Body of pancreas (tissue), 4 donors: Measurements from ENCODE around the gene CCDC134. TPM values are rescaled to one million over a fixed set of nuclear protein-coding genes. Genes with fewer than 3 reads are reported as not detected.
A peak's percentile ranks its signal among the peaks of the same experiment; 100 is the strongest.

ENCODE experiments used
- ATAC-seq: fragments of 150-250 bp; one replicate; pipeline ENCODE4 v1.9.1; 2016
- DNase-seq, 4 donors: peaks; one replicate each; pipeline ENCODE4 v3.0.0-alpha.2; 2019
- H3K27ac ChIP-seq, 4 donors: fragments of 200-600 bp; sonication (generic); 1 replicate in 3 of 4; 2 replicates in 1 of 4; pipeline versions ENCODE4 v1.5.1 to v1.6.1; 2016 to 2019; ENCODE audit warnings: mild to moderate bottlenecking in 1 of 4, mixed read lengths in 1 of 4, moderate library complexity in 1 of 4
- H3K27me3 ChIP-seq, 2 donors: fragments of 200-600 bp; sonication (generic); one replicate each; pipeline ENCODE4 v1.6.0; 2016; ENCODE audit warnings: mild to moderate bottlenecking in 1 of 2
- H3K36me3 ChIP-seq, 2 donors: fragments of 200-600 bp; sonication (generic); replicated peaks in 1 of 2; 2 replicates each; pipeline ENCODE4 v1.5.1; 2016; ENCODE audit warnings: low read depth in 2 of 2; ENCODE audit not compliant: insufficient read depth in 1 of 2
- H3K4me1 ChIP-seq: fragments of 200-600 bp; sonication (generic); one replicate; pipeline ENCODE4 v1.6.0; 2016
- H3K4me3 ChIP-seq, 2 donors: fragments of 200-600 bp; sonication (generic); 1 replicate in 1 of 2; 2 replicates in 1 of 2; pipeline ENCODE4 v1.5.1; 2016 to 2019
- H3K9me3 ChIP-seq, 3 donors: fragments of 200-600 bp; sonication (generic); 1 replicate in 2 of 3; 2 replicates in 1 of 3; pipeline ENCODE4 v1.5.1; 2016
- POLR2A ChIP-seq, 3 donors: fragments of 450-650 bp; IDR thresholded peaks; one replicate each; pipeline ENCODE4 v1.6.1; 2016; ENCODE audit warnings: antibody characterized with exemption in 3 of 3, mild to moderate bottlenecking in 2 of 3
- WGBS, 2 donors: methylation state at CpG; one replicate each; pipeline ENCODE4 v1.1.5; 2017; 5-methylcytosine and 5-hydroxymethylcytosine counted together
- intact Hi-C: fragments of 100-400 bp; cut with DNase I; formaldehyde crosslinking; loops from one replicate; pipeline ENCODE4 v1.15.1; 2023
- total RNA-seq, 2 donors: library from RNA; depleted of rRNA; stranded (reverse); fragments of >200 nt; gene quantifications; one replicate each; pipeline ENCODE4 v1.1.0, GENCODE V29; 2016
- TF ChIP-seq, protein P1 (sequence below), 7 experiments: fragments of 450-650 bp in 4 of 7; fragments of 200-600 bp in 3 of 7; sonication (generic) in 3 of 7; IDR thresholded peaks; one replicate each; pipeline ENCODE4 v1.5.1; 2016 to 2019; ENCODE audit warnings: antibody characterized with exemption in 7 of 7

The CCDC134 gene
- total RNA-seq, 2 donors from 2014 or later, result 3.1 to 13.5 TPM

DNA sequence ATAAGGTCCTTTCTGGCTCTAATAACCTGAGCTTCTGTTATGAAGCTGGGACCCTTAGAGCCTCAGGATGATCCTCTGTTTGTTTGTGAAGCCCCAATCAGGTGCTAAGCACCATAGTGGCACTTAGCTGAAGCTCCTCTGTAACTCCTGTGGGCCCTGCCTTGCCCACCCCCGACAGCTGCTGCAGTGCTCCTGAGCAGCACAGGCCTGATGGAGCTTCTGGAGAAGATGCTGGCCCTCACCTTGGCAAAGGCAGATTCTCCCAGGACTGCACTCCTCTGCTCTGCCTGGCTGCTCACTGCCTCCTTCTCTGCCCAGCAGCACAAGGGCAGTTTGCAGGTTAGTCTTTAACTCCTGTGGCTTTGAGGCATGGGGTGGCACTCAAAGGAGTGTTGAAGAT lies 19.0 kb upstream of the CCDC134 start:
- H3K27ac ChIP-seq, result no peak overlapping the region
- no peaks in the 10 kb centered on the region for H3K9me3 ChIP-seq
- no peaks in the 10 kb centered on the region for H3K36me3 ChIP-seq
- H3K4me1 ChIP-seq, result no peaks in the 10 kb centered on the region
- intact Hi-C loops, result no loop called here
- ATAC-seq (no peak), DNase-seq (no peak)
- WGBS, 2 donors, result 40% methylated on average over 1 of the region's 1 CpG; no CpG with 5 or more reads in 1 of the 2 donors
- no peaks in the 10 kb centered on the region for H3K27me3 ChIP-seq
- no peak for TF ChIP-seq POLR2A (IDR thresholded peaks at IDR 0.05)
- TF ChIP-seq, protein P1, sequence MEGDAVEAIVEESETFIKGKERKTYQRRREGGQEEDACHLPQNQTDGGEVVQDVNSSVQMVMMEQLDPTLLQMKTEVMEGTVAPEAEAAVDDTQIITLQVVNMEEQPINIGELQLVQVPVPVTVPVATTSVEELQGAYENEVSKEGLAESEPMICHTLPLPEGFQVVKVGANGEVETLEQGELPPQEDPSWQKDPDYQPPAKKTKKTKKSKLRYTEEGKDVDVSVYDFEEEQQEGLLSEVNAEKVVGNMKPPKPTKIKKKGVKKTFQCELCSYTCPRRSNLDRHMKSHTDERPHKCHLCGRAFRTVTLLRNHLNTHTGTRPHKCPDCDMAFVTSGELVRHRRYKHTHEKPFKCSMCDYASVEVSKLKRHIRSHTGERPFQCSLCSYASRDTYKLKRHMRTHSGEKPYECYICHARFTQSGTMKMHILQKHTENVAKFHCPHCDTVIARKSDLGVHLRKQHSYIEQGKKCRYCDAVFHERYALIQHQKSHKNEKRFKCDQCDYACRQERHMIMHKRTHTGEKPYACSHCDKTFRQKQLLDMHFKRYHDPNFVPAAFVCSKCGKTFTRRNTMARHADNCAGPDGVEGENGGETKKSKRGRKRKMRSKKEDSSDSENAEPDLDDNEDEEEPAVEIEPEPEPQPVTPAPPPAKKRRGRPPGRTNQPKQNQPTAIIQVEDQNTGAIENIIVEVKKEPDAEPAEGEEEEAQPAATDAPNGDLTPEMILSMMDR (IDR thresholded peaks at IDR 0.05), result no peak
- no peak overlapping the region for H3K4me3 ChIP-seq

DNA sequence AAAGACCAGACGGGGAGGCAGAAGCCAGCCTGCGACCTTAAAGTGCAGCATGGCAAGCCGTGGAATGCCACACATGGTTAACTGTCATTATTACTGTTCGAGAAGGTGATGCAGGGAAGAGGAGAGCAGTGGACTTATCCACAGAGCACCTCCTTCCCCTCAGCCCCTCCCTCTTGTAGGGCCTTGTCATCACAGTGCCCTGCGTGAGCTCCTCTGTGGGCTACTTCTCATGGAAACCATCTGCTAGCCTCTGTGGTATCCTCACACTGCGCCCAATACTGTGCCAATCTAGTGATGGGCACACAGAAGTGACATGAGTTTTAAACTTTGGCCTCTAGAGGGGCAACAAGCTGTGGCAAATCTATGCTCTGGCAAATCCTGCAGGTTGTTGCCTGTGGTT lies 18.2 kb upstream of the CCDC134 start:
- DNase-seq, result no peak
- no peaks in the 10 kb centered on the region for H3K4me1 ChIP-seq
- intact Hi-C loops, result no loop called here
- ATAC-seq, result no peak
- H3K36me3 ChIP-seq, result no peaks in the 10 kb centered on the region
- no peak overlapping the region for H3K4me3 ChIP-seq
- TF ChIP-seq POLR2A (IDR thresholded peaks at IDR 0.05), result peak in 1 of 3 donors; percentile 3
- TF ChIP-seq, protein P1 (IDR thresholded peaks at IDR 0.05), result no peak
- H3K27ac ChIP-seq, result no peak overlapping the region
- WGBS, 2 donors, result 79 to 86% methylated on average over 6 of the region's 6 CpGs
- H3K27me3 ChIP-seq, result no peaks in the 10 kb centered on the region
- H3K9me3 ChIP-seq, result no peaks in the 10 kb centered on the region

GRCh38 chr22:41782751-41783150 lies 17.7 kb upstream of the CCDC134 start:
- H3K9me3 ChIP-seq, result no peaks in the 10 kb centered on the region
- H3K27me3 ChIP-seq, result no peaks in the 10 kb centered on the region
- no peaks in the 10 kb centered on the region for H3K4me1 ChIP-seq
- no peak for DNase-seq
- WGBS, 2 donors, result 49 to 89% methylated on average over 2 of the region's 2 CpGs
- no peaks in the 10 kb centered on the region for H3K36me3 ChIP-seq
- TF ChIP-seq POLR2A (IDR thresholded peaks at IDR 0.05), result no peak
- TF ChIP-seq, protein P1 (IDR thresholded peaks at IDR 0.05), result no peak
- no peak overlapping the region for H3K27ac ChIP-seq
- intact Hi-C loops, result no loop called here
- H3K4me3 ChIP-seq, result no peak overlapping the region
- no peak for ATAC-seq

DNA sequence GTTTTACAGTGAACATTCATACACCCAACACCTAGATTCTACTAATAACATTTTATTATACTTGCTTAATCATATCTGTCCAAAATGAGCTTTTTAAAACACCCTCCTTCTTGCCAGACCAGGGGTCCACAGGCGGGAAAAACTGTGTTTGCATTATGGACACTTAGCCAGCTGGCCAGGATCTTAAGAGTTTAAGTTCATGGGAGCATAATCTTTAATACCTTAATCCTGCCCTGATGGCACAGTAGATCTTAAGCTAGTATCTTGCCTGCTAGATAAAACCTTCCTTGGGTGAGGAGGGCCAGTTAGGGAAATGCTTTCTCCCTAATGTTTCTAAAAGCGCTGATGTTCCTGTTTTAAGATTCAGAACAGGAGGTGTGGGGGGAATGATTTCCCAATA lies 13.1 kb upstream of the CCDC134 start:
- DNase-seq (no peak), ATAC-seq (no peak)
- H3K27me3 ChIP-seq, result no peaks in the 10 kb centered on the region
- TF ChIP-seq POLR2A (IDR thresholded peaks at IDR 0.05), result no peak
- TF ChIP-seq, protein P1 (IDR thresholded peaks at IDR 0.05), result no peak
- 59 to 61% methylated on average over 2 of the region's 2 CpGs for WGBS, 2 donors
- no peak overlapping the region for H3K27ac ChIP-seq
- no peaks in the 10 kb centered on the region for H3K36me3 ChIP-seq
- H3K4me3 ChIP-seq, result no peak overlapping the region
- no peaks in the 10 kb centered on the region for H3K9me3 ChIP-seq
- intact Hi-C loops, result no loop called here
- H3K4me1 ChIP-seq, result no peaks in the 10 kb centered on the region

DNA sequence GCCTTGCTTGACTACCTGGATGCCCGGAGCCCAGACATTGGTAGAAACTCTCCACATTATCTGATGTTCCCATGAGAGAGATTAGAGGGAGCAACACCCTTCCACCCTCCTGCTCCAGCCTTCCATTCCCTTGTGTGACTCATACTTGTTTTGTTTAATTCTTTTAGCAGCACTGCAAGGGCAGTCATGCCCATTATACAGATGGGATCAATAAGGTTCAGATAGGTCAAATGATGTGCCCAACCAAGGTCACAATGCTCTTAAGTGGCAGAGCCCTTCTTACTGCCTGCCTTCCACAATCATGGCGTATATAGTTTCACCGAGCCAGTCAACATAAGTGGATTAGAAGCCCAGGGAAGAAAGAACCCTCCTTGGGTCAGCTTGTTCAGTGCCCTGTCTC lies 6.6 kb upstream of the CCDC134 start:
- no peak overlapping the region for H3K27ac ChIP-seq
- H3K4me1 ChIP-seq, result no peaks in the 10 kb centered on the region
- DNase-seq, result no peak
- 91 to 92% methylated on average over 3 of the region's 3 CpGs for WGBS, 2 donors
- intact Hi-C loops, result no loop called here
- H3K9me3 ChIP-seq, result no peaks in the 10 kb centered on the region
- H3K4me3 ChIP-seq, result no peak overlapping the region
- H3K27me3 ChIP-seq, result no peaks in the 10 kb centered on the region
- no peak for ATAC-seq
- no peaks in the 10 kb centered on the region for H3K36me3 ChIP-seq
- TF ChIP-seq, protein P1 (IDR thresholded peaks at IDR 0.05), result no peak
- TF ChIP-seq POLR2A (IDR thresholded peaks at IDR 0.05), result no peak
